GM18861 (cell line): ENCODE measurements around the gene FHIT.

Experiments used
- ATAC-seq: cut with Tn5 transposase; IDR thresholded peaks from one replicate; pipeline ENCODE4 v1.9.1; 2021; ENCODE audit not compliant: unreplicated experiment

The FHIT gene

GRCh38 chr3:59796456-59796855 is 1454.8 kb downstream of the FHIT start:
- ATAC-seq, result no peak

- ATAC-seq, result no peak
These were observed 1455.5 kb downstream of the FHIT start for GRCh38 chr3:59795756-59796155.

- no peak for ATAC-seq
These were observed 1457.3 kb downstream of the FHIT start for GRCh38 chr3:59793976-59794375.

GRCh38 chr3:59791774-59792308 is 1459.4 kb downstream of the FHIT start:
- no peak for ATAC-seq

GRCh38 chr3:59790241-59790640 is 1461.0 kb downstream of the FHIT start:
- ATAC-seq, result no peak

- ATAC-seq, result no peak
These were observed 1462.5 kb downstream of the FHIT start for GRCh38 chr3:59788801-59789200.

GRCh38 chr3:59788133-59788532 is 1463.1 kb downstream of the FHIT start:
- ATAC-seq, result no peak

- ATAC-seq, result no peak
These were observed 1464.9 kb downstream of the FHIT start for GRCh38 chr3:59786374-59786773.

- no peak for ATAC-seq
These were observed 1467.1 kb downstream of the FHIT start for GRCh38 chr3:59784164-59784563.

GRCh38 chr3:59783468-59783988 is 1467.7 kb downstream of the FHIT start:
- no peak for ATAC-seq

- no peak for ATAC-seq
These were observed 1468.6 kb downstream of the FHIT start for GRCh38 chr3:59782664-59783063.

GRCh38 chr3:59780209-59780608 is 1471.0 kb downstream of the FHIT start:
- no peak for ATAC-seq

GRCh38 chr3:59779260-59779659 is 1472.0 kb downstream of the FHIT start:
- no peak for ATAC-seq

GRCh38 chr3:59777667-59778077 is 1473.6 kb downstream of the FHIT start:
- ATAC-seq, result no peak

- ATAC-seq, result no peak
These were observed 1474.2 kb downstream of the FHIT start for GRCh38 chr3:59777066-59777465.

- no peak for ATAC-seq
These were observed 1475.4 kb downstream of the FHIT start for GRCh38 chr3:59775761-59776325.

- no peak for ATAC-seq
These were observed 1476.1 kb downstream of the FHIT start for GRCh38 chr3:59775106-59775505.

GRCh38 chr3:59774634-59775033 is 1476.6 kb downstream of the FHIT start:
- ATAC-seq, result no peak

GRCh38 chr3:59774000-59774399 is 1477.3 kb downstream of the FHIT start:
- no peak for ATAC-seq

GRCh38 chr3:59772416-59773408 is 1478.5 kb downstream of the FHIT start:
- no peak for ATAC-seq

GRCh38 chr3:59771768-59772181 is 1479.5 kb downstream of the FHIT start:
- ATAC-seq, result no peak
